DMS79 treated with DMSO at 0.1 percent for 48 hours (cell line): ENCODE data around the gene MLLT11.

ENCODE experiments used
- DNase-seq: peaks from one replicate; lab custom pipeline; 2025; lab: John Stamatoyannopoulos, UW

The MLLT11 gene

GRCh38 chr1:151060007-151060656, at the start of gene MLLT11:
MLLT11 (plus strand) TSS chr1:151060397; CDS start chr1:151067225, 6,828 bp downstream.
- DNase-seq = peak; percentile 88

- DNase-seq = peak; percentile 26
Observed at GRCh38 chr1:151011154-151011850, 48.9 kb upstream of the MLLT11 start.

GRCh38 chr1:151012684-151013471, 47.3 kb upstream of the MLLT11 start:
- DNase-seq = no peak

GRCh38 chr1:151013518-151013917, 46.7 kb upstream of the MLLT11 start:
- peak; percentile 97 for DNase-seq

- DNase-seq = peak; percentile 71
Observed at GRCh38 chr1:151024540-151025146, 35.6 kb upstream of the MLLT11 start.

- DNase-seq = no peak
Observed at GRCh38 chr1:151026460-151026859, 33.7 kb upstream of the MLLT11 start.

- DNase-seq = no peak
Observed at GRCh38 chr1:151032164-151032563, 28.0 kb upstream of the MLLT11 start.

GRCh38 chr1:151035167-151035566, 25.0 kb upstream of the MLLT11 start:
- DNase-seq = no peak

- DNase-seq = no peak
Observed at GRCh38 chr1:151036356-151036755, 23.8 kb upstream of the MLLT11 start, which contains the start of gene BNIPL. BNIPL (plus strand) TSS chr1:151036586; CDS start chr1:151036726, 140 bp downstream.

- no peak for DNase-seq
Observed at GRCh38 chr1:151037032-151037431, 23.2 kb upstream of the MLLT11 start.

GRCh38 chr1:151039521-151039920, 20.7 kb upstream of the MLLT11 start:
- no peak for DNase-seq

- DNase-seq = no peak
Observed at GRCh38 chr1:151043163-151043562, 17.0 kb upstream of the MLLT11 start.

- peak; percentile 89 for DNase-seq
Observed at GRCh38 chr1:151047591-151047924, 12.6 kb upstream of the MLLT11 start, which contains the start of gene C1orf56. C1orf56 (plus strand) TSS chr1:151047751; CDS start chr1:151047848, 97 bp downstream.

GRCh38 chr1:151047925-151048644, 12.1 kb upstream of the MLLT11 start:
- DNase-seq = peak; percentile 75

- DNase-seq = no peak
Observed at GRCh38 chr1:151048645-151049032, 11.6 kb upstream of the MLLT11 start.

- no peak for DNase-seq
Observed at GRCh38 chr1:151049458-151049857, 10.7 kb upstream of the MLLT11 start.

- DNase-seq = no peak
Observed at GRCh38 chr1:151050051-151050688, 10.0 kb upstream of the MLLT11 start.

- DNase-seq = no peak
Observed at GRCh38 chr1:151051356-151052009, 8.7 kb upstream of the MLLT11 start.

- no peak for DNase-seq
Observed at GRCh38 chr1:151054971-151055547, 5.1 kb upstream of the MLLT11 start.

GRCh38 chr1:151055581-151055980, 4.6 kb upstream of the MLLT11 start:
- DNase-seq = no peak
